Stimulated activated CD4-positive, alpha-beta T cell treated with anti-CD3 and anti-CD28 coated beads, Interleukin-2, amount 100 ng/mL, for 24 hours (primary cell): ENCODE measurements around the gene PARP4.
"Not testable (repeated sequence)": the region's sequence is repeated elsewhere in the genome, so short reads cannot be mapped to it uniquely, and the experiment has no call there.

Experiments
- DNase-seq, 2 donors: peaks; one replicate each; pipeline ENCODE4 v3.0.0-alpha.2; 2020

PARP4 gene

GRCh38 chr13:24444851-24445250, 67.7 kb downstream of the PARP4 start:
- DNase-seq: not testable (repeated sequence)

GRCh38 chr13:24443366-24443765, 69.2 kb downstream of the PARP4 start:
- DNase-seq: no peak

GRCh38 chr13:24426045-24426444, 86.5 kb downstream of the PARP4 start:
- not testable (repeated sequence) for DNase-seq

GRCh38 chr13:24419668-24420067, 92.9 kb downstream of the PARP4 start:
- DNase-seq: not testable (repeated sequence)

GRCh38 chr13:24407844-24408243, 104.7 kb downstream of the PARP4 start:
- DNase-seq: no peak

- DNase-seq: no peak
Measured at GRCh38 chr13:24406524-24406923, 106.1 kb downstream of the PARP4 start.

- no peak for DNase-seq
Measured at GRCh38 chr13:24396821-24397220, 115.8 kb downstream of the PARP4 start.

- no peak for DNase-seq
Measured at GRCh38 chr13:24392972-24393371, 119.6 kb downstream of the PARP4 start.

GRCh38 chr13:24391771-24392683, 120.6 kb downstream of the PARP4 start:
- DNase-seq: not testable (repeated sequence)

- not testable (repeated sequence) for DNase-seq
Measured at GRCh38 chr13:24390795-24391194, 121.8 kb downstream of the PARP4 start.

GRCh38 chr13:24389506-24389905, 123.1 kb downstream of the PARP4 start:
- DNase-seq: no peak

- DNase-seq: not testable (repeated sequence)
Measured at GRCh38 chr13:24388743-24389142, 123.8 kb downstream of the PARP4 start.

- DNase-seq: no peak
Measured at GRCh38 chr13:24386816-24387708, 125.5 kb downstream of the PARP4 start.

GRCh38 chr13:24385902-24386301, 126.7 kb downstream of the PARP4 start:
- no peak for DNase-seq

- not testable (repeated sequence) for DNase-seq
Measured at GRCh38 chr13:24384946-24385345, 127.6 kb downstream of the PARP4 start.

GRCh38 chr13:24384091-24384490, 128.5 kb downstream of the PARP4 start:
- DNase-seq: not testable (repeated sequence)

GRCh38 chr13:24381541-24382265, 130.9 kb downstream of the PARP4 start:
- DNase-seq: no peak

GRCh38 chr13:24380881-24381280, 131.7 kb downstream of the PARP4 start:
- not testable (repeated sequence) for DNase-seq

- not testable (repeated sequence) for DNase-seq
Measured at GRCh38 chr13:24380227-24380626, 132.4 kb downstream of the PARP4 start.

- not testable (repeated sequence) for DNase-seq
Measured at GRCh38 chr13:24371273-24371672, 141.3 kb downstream of the PARP4 start.
